Sigmoid colon (tissue), 4 donors: ENCODE data around the gene RC3H1.

Source experiments
- EP300 ChIP-seq, 4 donors: sonication (generic); formaldehyde crosslinking; IDR thresholded peaks; one replicate each; pipeline ENCODE4 v1.6.1; 2017; ENCODE audit warnings: antibody characterized with exemption in 4 of 4
- POLR2A ChIP-seq, 2 donors: fragments of 450-650 bp; IDR thresholded peaks; one replicate each; pipeline ENCODE4 v1.6.1; 2016; ENCODE audit warnings: antibody characterized with exemption in 2 of 2, mild to moderate bottlenecking in 2 of 2, moderate library complexity in 2 of 2
- TF ChIP-seq, protein P1 (sequence below), 4 experiments: fragments of 450-650 bp in 3 of 4; fragments of 200-600 bp in 1 of 4; IDR thresholded peaks; one replicate each; pipeline ENCODE4 v1.5.1; 2016 to 2019; ENCODE audit warnings: antibody characterized with exemption in 4 of 4, mild to moderate bottlenecking in 3 of 4, moderate library complexity in 2 of 4

DNA sequence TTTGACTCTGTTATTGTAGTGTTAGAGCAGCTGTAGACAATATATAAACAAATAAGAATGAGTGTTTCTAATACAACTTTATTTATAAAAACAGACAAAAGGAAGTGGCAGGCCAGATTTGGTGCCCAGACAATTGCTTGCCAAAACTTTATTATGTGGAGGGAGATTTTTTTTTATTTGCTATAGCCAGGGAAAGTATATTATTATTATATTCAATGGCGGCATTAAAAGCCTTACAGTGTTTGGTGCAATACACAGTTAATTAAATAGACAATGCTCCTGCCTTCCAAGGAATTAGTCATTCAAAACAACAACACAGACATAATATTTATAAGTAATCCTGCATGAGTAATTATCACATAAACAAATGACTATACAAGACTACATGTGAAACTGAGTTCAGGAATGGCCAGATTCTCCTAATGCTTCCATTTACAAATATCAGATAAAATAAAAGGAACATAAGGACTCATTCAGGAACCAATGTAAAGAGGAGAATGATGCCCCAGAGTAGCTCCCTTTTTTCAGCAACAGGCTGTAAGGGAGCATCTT lies 10.6 kb upstream of the RC3H1 start:
- TF ChIP-seq, protein P1, sequence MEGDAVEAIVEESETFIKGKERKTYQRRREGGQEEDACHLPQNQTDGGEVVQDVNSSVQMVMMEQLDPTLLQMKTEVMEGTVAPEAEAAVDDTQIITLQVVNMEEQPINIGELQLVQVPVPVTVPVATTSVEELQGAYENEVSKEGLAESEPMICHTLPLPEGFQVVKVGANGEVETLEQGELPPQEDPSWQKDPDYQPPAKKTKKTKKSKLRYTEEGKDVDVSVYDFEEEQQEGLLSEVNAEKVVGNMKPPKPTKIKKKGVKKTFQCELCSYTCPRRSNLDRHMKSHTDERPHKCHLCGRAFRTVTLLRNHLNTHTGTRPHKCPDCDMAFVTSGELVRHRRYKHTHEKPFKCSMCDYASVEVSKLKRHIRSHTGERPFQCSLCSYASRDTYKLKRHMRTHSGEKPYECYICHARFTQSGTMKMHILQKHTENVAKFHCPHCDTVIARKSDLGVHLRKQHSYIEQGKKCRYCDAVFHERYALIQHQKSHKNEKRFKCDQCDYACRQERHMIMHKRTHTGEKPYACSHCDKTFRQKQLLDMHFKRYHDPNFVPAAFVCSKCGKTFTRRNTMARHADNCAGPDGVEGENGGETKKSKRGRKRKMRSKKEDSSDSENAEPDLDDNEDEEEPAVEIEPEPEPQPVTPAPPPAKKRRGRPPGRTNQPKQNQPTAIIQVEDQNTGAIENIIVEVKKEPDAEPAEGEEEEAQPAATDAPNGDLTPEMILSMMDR (IDR thresholded peaks at IDR 0.05): no peak
- no peak for TF ChIP-seq POLR2A (IDR thresholded peaks at IDR 0.05)
- TF ChIP-seq EP300 (IDR thresholded peaks at IDR 0.05): no peak
